K562 (cell line): ENCODE data around the gene CMBL. TPM values are rescaled to one million over a fixed set of nuclear protein-coding genes. Genes with fewer than 3 reads are reported as not detected.

Experiments used
- ADNP ChIP-seq: fragments of 200-800 bp; sonication (Bioruptor generic); IDR thresholded peaks from 2 replicates; pipeline ENCODE4 v1.6.1; 2016; ENCODE audit warnings: missing genetic modification characterization, missing compliant biosample characterization
- ARID2 ChIP-seq: fragments of 450-650 bp; IDR thresholded peaks from 2 replicates; pipeline ENCODE4 v1.6.1; 2017; ENCODE audit warnings: antibody characterized with exemption, mild to moderate bottlenecking
- BCOR ChIP-seq: fragments of 450-650 bp; IDR thresholded peaks from 2 replicates; pipeline ENCODE4 v1.6.1; 2016
- CBX1 ChIP-seq: sonication (generic); IDR thresholded peaks from 2 replicates; pipeline ENCODE4 v1.6.1; 2016; ENCODE audit warnings: antibody characterized with exemption, low read depth, mild to moderate bottlenecking
- CBX3 ChIP-seq, 2 experiments: IDR thresholded peaks; 1 replicate in 1 of 2; 2 replicates in 1 of 2; pipeline ENCODE4 v1.6.1; 2012; ENCODE audit warnings: inconsistent platforms in 2 of 2, low read length in 2 of 2, borderline replicate concordance in 1 of 2, control low read depth in 1 of 2
- KDM1A ChIP-seq, 2 experiments: fragments of 450-650 bp; IDR thresholded peaks; 2 replicates each; pipeline ENCODE4 v1.6.1; 2016; ENCODE audit warnings: mild to moderate bottlenecking in 2 of 2
- LCOR ChIP-seq: sonication (generic); formaldehyde crosslinking; IDR thresholded peaks from 2 replicates; pipeline ENCODE4 v1.8.0; 2022; ENCODE audit warnings: mild to moderate bottlenecking, missing genetic modification reagents
- MBD2 ChIP-seq: sonication (generic); IDR thresholded peaks from 2 replicates; pipeline ENCODE4 v1.6.1; 2016; ENCODE audit warnings: low read depth, borderline replicate concordance
- MEF2A ChIP-seq: IDR thresholded peaks from 2 replicates; pipeline ENCODE4 v1.6.1; 2011; ENCODE audit warnings: low read depth, mild to moderate bottlenecking, low read length, moderate library complexity; ENCODE audit not compliant: control insufficient read depth
- NFE2 ChIP-seq: IDR thresholded peaks from 2 replicates; pipeline ENCODE4 v1.6.1; 2014; ENCODE audit warnings: antibody characterized with exemption, low read depth
- RBM25 ChIP-seq: fragments of 200-400 bp; formaldehyde crosslinking; IDR thresholded peaks from 2 replicates; pipeline ENCODE4 v1.6.1; 2018; ENCODE audit warnings: low read length, low read depth, moderate library complexity; ENCODE audit not compliant: severe bottlenecking
- SNRNP70 ChIP-seq: fragments of 200-400 bp; formaldehyde crosslinking; optimal IDR thresholded peaks from 2 replicates; pipeline ENCODE3; 2017; ENCODE audit warnings: low read depth, low read length
- TRIM24 ChIP-seq, 2 experiments: fragments of 450-650 bp; IDR thresholded peaks; 2 replicates each; pipeline ENCODE4 v1.6.1; 2016
- ZNF445 ChIP-seq: fragments of 250-450 bp; sonication (Bioruptor Pico); IDR thresholded peaks from 2 replicates; pipeline ENCODE4 v1.4.0; 2020; ENCODE audit warnings: low read depth, mild to moderate bottlenecking, moderate library complexity
- polyA plus RNA-seq, 8 experiments: library from polyadenylated mRNA; depleted of rRNA in 4 of 8; stranded (reverse) in 5 of 8; unstranded in 3 of 8; fragments of >200 nt; fragmentation: Nextera tagmentation in 2 of 8; fragmentation: Illumina TruSeq in 1 of 8; extraction: Ambion mirVana in 2 of 8; extraction: Trizol in 1 of 8; gene quantifications; 2 replicates each; pipeline versions ENCODE4 v1.2.1 to v1.2.3, GENCODE V29; 2011 to 2014; ENCODE audit warnings: inconsistent platforms in 1 of 8, missing spikeins in 1 of 8
- total RNA-seq, 7 experiments: library from RNA; depleted of rRNA in 6 of 7; stranded (reverse); fragments of >200 nt in 6 of 7; fragmentation: Illumina TruSeq in 2 of 7; extraction: Trizol in 2 of 7; gene quantifications; 2 replicates each; pipeline versions ENCODE4 v1.2.1 to v1.2.3, GENCODE V29; 2011 to 2021; ENCODE audit warnings: low replicate concordance in 1 of 7
- TF ChIP-seq, protein P1 (sequence below): IDR thresholded peaks from 2 replicates; pipeline ENCODE4 v1.6.1; 2014; ENCODE audit warnings: antibody characterized with exemption

CMBL gene
- total and polyA plus RNA-seq, 9 of the 15 experiments (the other 6 are each of a cell fraction or from before 2014, with no cell fraction given), result 22.6 to 192 (median 71.1) TPM

DNA sequence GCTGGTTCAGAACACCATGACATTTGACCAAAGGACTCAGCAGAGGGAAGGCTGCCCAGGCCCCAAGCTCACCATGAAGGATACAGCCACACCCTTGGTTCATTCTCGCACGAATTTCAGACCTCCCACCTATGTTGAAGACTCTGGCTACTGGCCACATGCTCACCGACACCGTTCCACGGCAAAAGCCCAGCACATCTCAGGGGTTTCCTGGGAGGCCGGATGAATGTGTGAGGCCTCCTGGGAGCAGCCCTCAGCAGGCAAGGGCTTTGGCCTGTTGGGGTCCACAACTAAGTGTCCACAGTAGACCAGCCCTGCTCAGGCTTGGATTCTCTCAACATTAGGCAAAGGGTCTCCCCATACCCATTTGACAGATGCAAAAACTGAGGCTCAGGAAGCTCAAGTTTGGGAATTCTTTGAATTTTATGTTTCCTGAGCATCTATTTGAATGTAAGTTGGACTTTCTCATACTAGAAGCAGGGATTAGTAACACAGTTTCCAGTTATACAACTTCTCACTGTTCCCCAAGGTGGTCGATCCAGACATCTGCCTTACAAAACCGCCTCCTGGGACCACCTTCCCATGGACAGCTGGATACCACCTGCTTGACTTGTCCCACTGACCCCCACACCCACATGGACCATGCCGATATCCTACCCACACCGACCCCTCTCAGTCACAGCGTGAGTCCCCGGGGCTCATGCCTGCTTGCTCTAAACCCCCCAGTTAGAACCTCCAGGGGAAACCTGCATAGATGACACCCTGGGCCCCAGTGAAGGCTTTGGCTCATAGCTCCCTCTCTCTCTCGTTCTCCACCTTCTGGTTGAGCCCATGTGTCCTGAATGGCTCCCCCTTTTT is 29.7 kb downstream of the CMBL start (continued):
- no peak for TF ChIP-seq SNRNP70
- TF ChIP-seq, protein P1, sequence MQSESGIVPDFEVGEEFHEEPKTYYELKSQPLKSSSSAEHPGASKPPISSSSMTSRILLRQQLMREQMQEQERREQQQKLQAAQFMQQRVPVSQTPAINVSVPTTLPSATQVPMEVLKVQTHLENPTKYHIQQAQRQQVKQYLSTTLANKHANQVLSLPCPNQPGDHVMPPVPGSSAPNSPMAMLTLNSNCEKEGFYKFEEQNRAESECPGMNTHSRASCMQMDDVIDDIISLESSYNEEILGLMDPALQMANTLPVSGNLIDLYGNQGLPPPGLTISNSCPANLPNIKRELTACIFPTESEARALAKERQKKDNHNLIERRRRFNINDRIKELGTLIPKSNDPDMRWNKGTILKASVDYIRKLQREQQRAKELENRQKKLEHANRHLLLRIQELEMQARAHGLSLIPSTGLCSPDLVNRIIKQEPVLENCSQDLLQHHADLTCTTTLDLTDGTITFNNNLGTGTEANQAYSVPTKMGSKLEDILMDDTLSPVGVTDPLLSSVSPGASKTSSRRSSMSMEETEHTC, result no peak
- TF ChIP-seq MEF2A, result no peak
- TF ChIP-seq CBX1, result peak; percentile 66; the same call in 1 of the 2 replicates
- no peak for TF ChIP-seq MBD2
- TF ChIP-seq CBX3 (IDR thresholded peaks at IDR 0.05; ENCODE audit: borderline replicate concordance in 1 of 2, low read length in 2 of 2), result peak in 1 of 2 experiments; percentile 75; a peak in 2 of 3 replicates
- TF ChIP-seq TRIM24 (IDR thresholded peaks at IDR 0.05), result no peak
- TF ChIP-seq KDM1A (IDR thresholded peaks at IDR 0.05), result peak; percentile 75 to 84
- no peak for TF ChIP-seq LCOR (CRISPR knock-in tag)
- no peak for TF ChIP-seq NFE2
- TF ChIP-seq ADNP, result peak; percentile 86
- TF ChIP-seq ARID2, result no peak
- TF ChIP-seq ZNF445 (CRISPR knock-in tag), result no peak
- peak; percentile 96 for TF ChIP-seq BCOR
- TF ChIP-seq RBM25, result peak; percentile 87
- TF ChIP-seq, all 486 proteins: peak for 11
